ENCODE measurements around the gene AMH. TPM values are rescaled to one million over a fixed set of nuclear protein-coding genes. Genes with fewer than 3 reads are reported as not detected.
A peak's percentile ranks its signal among the peaks of the same experiment; 100 is the strongest.

AMH gene
- total RNA-seq, 1 donor from 2014 or later, result 5.6 TPM

- H3K27me3 Mint-ChIP-seq (ENCODE audit: unreplicated experiment), result peaks cover 1% of the 10 kb centered on the region
- peaks cover 33% of the 10 kb centered on the region for H3K36me3 Mint-ChIP-seq (ENCODE audit: low read depth, unreplicated experiment)
- H3K4me3 Mint-ChIP-seq (ENCODE audit: unreplicated experiment), result no peak overlapping the region
- peaks cover 3% of the 10 kb centered on the region for H3K4me1 Mint-ChIP-seq (ENCODE audit: unreplicated experiment)
- no peaks in the 10 kb centered on the region for H3K9me3 Mint-ChIP-seq (ENCODE audit: unreplicated experiment)
- TF ChIP-seq CTCF (IDR thresholded peaks at IDR 0.05; ENCODE audit: unreplicated experiment), result no peak
- no peak overlapping the region for H3K27ac Mint-ChIP-seq (ENCODE audit: unreplicated experiment)
- DNase-seq (ENCODE audit: low spot score), result no peak
Observed at GRCh38 chr19:2215281-2215751, 33.8 kb upstream of the AMH start.

- Mint-ChIP-seq H3K27ac (ENCODE audit: unreplicated experiment) (peak overlapping the region; percentile 12), H3K4me3 (ENCODE audit: unreplicated experiment) (peak overlapping the region; percentile 40), H3K27me3 (ENCODE audit: unreplicated experiment) (peaks cover 1% of the 10 kb centered on the region), H3K36me3 (ENCODE audit: low read depth, unreplicated experiment) (peaks cover 30% of the 10 kb centered on the region), H3K4me1 (ENCODE audit: unreplicated experiment) (peaks cover 3% of the 10 kb centered on the region), H3K9me3 (ENCODE audit: unreplicated experiment) (no peaks in the 10 kb centered on the region)
- no peak for TF ChIP-seq CTCF (IDR thresholded peaks at IDR 0.05; ENCODE audit: unreplicated experiment)
- no peak for DNase-seq (ENCODE audit: low spot score)
Observed at GRCh38 chr19:2216361-2217225, 32.5 kb upstream of the AMH start.

GRCh38 chr19:2217591-2217990, 31.5 kb upstream of the AMH start:
- Mint-ChIP-seq H3K4me1 (ENCODE audit: unreplicated experiment) (no peaks in the 10 kb centered on the region), H3K27me3 (ENCODE audit: unreplicated experiment) (no peaks in the 10 kb centered on the region), H3K36me3 (ENCODE audit: low read depth, unreplicated experiment) (peaks cover 26% of the 10 kb centered on the region), H3K27ac (ENCODE audit: unreplicated experiment) (no peak overlapping the region), H3K9me3 (ENCODE audit: unreplicated experiment) (no peaks in the 10 kb centered on the region), H3K4me3 (ENCODE audit: unreplicated experiment) (no peak overlapping the region)
- TF ChIP-seq CTCF (IDR thresholded peaks at IDR 0.05; ENCODE audit: unreplicated experiment), result no peak
- no peak for DNase-seq (ENCODE audit: low spot score)

GRCh38 chr19:2219726-2220125, 29.4 kb upstream of the AMH start:
- TF ChIP-seq CTCF (IDR thresholded peaks at IDR 0.05; ENCODE audit: unreplicated experiment), result no peak
- no peak overlapping the region for H3K4me3 Mint-ChIP-seq (ENCODE audit: unreplicated experiment)
- peaks cover 27% of the 10 kb centered on the region for H3K36me3 Mint-ChIP-seq (ENCODE audit: low read depth, unreplicated experiment)
- no peak overlapping the region for H3K27ac Mint-ChIP-seq (ENCODE audit: unreplicated experiment)
- no peak for DNase-seq (ENCODE audit: low spot score)
- H3K4me1 Mint-ChIP-seq (ENCODE audit: unreplicated experiment), result peaks cover 4% of the 10 kb centered on the region
- peaks cover 6% of the 10 kb centered on the region for H3K27me3 Mint-ChIP-seq (ENCODE audit: unreplicated experiment)
- H3K9me3 Mint-ChIP-seq (ENCODE audit: unreplicated experiment), result no peaks in the 10 kb centered on the region

- H3K4me1 Mint-ChIP-seq (ENCODE audit: unreplicated experiment), result peaks cover 4% of the 10 kb centered on the region
- peaks cover 17% of the 10 kb centered on the region for H3K36me3 Mint-ChIP-seq (ENCODE audit: low read depth, unreplicated experiment)
- no peak overlapping the region for H3K4me3 Mint-ChIP-seq (ENCODE audit: unreplicated experiment)
- peak overlapping the region; percentile 48 for H3K27ac Mint-ChIP-seq (ENCODE audit: unreplicated experiment)
- TF ChIP-seq CTCF (IDR thresholded peaks at IDR 0.05; ENCODE audit: unreplicated experiment), result no peak
- H3K27me3 Mint-ChIP-seq (ENCODE audit: unreplicated experiment), result peaks cover 7% of the 10 kb centered on the region
- no peak for DNase-seq (ENCODE audit: low spot score)
- H3K9me3 Mint-ChIP-seq (ENCODE audit: unreplicated experiment), result no peaks in the 10 kb centered on the region
Observed at GRCh38 chr19:2221250-2221831, 27.8 kb upstream of the AMH start.
